GM18870 (cell line): ENCODE measurements around the gene AMACR.

Source experiments
- ATAC-seq: cut with Tn5 transposase; IDR thresholded peaks from one replicate; pipeline ENCODE4 v1.9.1; 2021; ENCODE audit warnings: moderate library complexity; ENCODE audit not compliant: unreplicated experiment

AMACR gene

DNA sequence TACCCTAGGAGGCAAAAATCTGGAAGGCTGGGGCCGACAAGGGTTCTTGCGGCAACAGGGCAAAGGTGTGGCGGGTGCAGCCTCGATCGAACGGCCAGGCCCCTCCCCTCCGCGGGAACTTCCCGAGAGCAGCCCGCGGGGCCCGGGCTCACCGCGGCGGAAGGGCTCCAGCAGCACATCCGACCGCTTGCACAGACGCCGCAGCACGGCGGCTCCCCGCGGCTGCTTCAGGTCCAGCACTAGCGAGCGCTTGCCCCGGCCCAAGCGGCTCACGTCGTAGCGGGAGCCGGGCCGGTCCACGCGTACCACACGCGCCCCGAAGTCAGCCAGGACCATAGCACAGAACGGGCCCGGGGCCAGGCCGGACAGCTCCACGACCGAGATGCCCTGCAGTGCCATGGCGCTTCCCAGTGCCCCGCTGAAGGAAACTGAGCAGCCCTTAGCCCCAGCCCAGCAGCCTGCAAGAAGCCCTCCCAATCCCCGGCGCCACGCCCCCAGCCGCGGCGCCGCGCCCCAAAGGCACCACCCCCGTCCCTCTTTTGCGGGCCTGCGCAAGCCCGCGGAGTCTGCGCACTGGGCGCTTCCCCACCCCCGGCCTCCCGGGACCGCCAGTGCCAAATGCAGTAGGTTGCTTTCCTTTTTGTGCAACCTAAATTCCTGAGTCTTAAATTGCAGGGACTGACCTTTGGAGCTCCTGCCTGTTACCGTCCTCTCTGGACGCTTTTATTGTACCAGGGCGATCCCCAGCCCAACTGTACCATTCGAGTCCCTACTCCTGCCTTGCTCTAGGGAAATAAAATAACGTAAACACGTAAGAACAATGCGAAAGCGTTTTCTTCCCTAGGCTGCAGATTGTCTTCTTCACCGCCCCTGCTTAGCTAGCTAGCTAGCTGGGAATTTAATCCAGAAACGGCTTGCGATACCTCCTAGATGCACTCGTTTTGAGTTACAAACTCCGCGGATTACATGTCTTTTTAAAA is at the start of gene AMACR:
TSS of gene AMACR (minus strand) at position 430 of the 980 bp plus-strand sequence. CDS start at position 399, 31 bp downstream.
- ATAC-seq = peak; percentile 85

DNA sequence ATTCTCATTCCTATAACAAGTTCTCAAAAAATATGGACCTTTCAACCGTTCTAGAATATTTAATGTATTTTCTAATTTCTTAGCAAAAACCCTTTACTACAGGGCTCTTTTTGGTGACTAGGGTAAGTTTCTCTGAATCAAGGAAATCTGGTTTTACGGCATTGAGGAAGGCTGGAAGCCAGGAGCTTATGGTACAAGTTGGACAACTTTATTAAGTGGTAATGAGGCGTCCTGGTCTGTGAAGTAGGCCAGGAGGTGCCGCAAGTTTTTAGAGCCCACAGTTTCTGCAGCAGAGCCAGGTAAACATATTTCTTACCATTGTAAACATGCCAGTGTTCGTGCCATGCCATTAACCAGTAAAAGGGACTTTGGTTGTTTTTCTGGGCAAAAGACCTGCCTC is 49.7 kb upstream of the AMACR start:
- no peak for ATAC-seq

DNA sequence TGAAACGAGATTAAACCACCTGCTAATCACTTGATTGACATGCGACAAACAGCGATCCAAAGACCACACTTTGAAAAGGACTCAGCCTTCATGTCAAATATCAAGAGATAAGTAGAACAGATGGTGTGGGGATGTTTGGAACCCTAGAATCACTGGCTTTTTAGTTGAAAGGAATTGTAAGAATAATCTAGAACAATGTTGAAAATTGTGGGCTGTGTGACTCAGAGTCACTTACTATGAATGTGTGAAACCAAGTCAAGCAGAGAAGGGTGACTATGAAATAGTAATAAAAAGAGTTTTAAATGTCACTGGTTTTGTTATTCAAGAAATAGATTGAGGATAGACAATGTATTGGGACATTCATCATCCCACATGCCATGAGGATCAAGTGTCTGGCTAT is 49.3 kb upstream of the AMACR start:
- ATAC-seq = no peak

- ATAC-seq = no peak
These were observed 47.8 kb upstream of the AMACR start for GRCh38 chr5:34055667-34056066.

GRCh38 chr5:34054400-34054729 is 46.5 kb upstream of the AMACR start:
- ATAC-seq = no peak

DNA sequence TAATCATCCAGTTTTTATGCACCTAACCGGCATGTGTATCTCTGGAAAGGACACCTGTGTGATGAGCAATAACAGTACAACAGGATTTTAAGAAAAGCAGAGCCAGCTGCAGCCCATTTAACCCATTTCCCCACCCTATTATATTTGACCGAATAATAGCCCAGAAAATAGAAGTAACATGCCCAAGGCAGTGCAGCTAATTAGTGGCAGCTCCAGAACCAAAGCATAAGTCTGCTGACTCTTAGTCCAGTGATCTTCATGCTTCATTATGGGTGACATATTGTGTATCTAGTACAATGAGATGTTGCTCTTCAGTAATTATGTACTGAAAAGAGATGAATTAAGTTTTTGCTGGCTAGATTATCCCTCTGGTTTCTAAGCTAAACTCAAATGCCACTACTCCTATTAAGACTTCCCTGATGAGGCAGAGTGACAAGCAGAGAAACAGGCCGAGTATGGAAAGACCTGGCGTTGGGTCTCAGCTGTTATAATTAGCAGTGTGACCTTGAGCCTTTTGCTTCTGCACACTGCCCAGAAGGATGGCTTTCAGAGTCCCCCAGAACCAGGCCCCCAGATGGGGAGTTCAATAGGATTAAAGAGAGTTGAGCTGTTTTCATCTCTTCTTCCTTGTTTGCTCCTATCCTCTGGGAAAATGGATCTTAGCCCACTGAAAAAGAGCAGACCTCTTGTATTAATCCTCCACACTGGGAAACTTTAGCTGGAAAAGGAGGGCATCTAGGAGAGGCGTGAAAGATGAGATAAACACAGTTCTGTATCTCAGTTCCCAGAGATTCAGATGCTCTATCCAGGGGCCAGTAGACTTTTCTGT is 45.9 kb upstream of the AMACR start:
- no peak for ATAC-seq

- no peak for ATAC-seq
These were observed 45.3 kb upstream of the AMACR start for GRCh38 chr5:34053133-34053532.

GRCh38 chr5:34051374-34051980 is 43.6 kb upstream of the AMACR start:
- no peak for ATAC-seq

DNA sequence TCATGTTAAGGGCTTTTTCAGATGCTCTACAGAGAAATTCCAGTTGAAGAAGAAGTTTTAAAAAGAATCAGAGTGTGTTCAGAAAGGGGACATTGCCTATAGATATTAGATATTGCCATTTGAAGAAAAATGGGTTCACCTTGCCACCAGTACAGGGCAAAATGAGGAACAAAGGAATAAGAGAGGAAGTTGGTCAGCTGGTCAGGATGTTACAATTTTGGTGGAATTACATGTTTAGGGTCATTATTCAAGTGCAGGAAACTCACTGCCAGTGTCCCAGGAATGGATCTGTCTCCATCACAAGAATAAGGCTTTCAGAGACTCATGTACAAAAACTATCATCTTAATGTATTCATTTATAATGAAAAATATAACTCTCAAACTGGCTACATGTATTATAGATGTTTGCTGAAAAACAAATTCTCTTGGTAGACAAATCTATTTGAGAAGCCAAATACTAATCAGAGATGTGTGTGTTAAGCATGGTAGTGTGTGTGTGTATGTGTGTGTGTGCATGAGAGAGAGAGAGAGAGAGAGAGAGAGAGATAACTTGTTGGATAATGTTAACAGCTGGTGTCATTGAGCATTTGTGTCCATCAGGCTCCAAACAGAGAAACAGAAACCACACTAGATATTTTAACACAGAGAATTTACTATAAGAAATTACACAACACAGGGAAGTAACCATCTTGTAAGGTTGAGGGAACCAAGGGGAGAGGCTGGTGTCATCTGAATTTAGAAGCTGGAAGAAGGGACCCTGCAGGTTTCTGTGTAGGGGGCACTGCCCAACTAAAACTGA is 40.1 kb upstream of the AMACR start:
- no peak for ATAC-seq

GRCh38 chr5:34047143-34047542 is 39.3 kb upstream of the AMACR start:
- no peak for ATAC-seq

DNA sequence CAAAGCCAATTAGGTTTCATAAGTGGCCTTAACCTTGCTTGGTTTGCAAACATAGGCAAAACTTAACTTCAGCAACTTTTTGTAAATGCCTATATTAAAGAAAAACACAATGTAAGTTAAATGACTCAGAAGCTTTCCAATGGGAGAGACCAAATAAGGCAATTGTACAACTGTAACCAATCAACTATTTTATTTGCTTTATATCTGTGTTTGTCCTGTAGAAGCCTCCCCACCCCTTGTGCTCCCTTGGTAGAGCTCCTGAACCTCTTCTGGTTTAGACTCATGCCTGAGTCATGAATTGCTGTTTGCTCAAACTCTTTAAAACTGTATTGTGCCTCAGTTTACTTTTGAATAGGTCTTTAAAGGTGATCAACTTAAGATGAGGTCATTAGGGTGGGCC is 38.1 kb upstream of the AMACR start:
- ATAC-seq = no peak

DNA sequence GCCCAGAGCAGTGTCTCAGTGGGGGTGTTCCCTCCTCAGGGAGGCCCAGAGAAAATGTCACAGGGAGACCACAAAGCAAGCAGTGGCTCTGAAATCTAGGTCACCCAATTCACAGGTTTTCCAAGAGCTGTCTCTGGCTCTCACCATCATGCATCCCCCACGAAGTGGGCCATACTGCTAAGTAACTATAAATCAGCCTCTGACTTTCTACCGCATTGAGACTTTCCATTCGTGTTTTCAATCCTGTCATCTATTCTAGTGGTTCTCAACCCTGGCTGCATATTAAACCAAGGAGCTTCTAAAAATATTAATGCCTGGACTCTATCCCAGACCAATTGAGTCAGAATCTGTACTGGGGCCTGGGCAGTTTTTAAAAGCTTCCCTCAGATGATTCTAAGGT is 37.2 kb upstream of the AMACR start:
- ATAC-seq = no peak

DNA sequence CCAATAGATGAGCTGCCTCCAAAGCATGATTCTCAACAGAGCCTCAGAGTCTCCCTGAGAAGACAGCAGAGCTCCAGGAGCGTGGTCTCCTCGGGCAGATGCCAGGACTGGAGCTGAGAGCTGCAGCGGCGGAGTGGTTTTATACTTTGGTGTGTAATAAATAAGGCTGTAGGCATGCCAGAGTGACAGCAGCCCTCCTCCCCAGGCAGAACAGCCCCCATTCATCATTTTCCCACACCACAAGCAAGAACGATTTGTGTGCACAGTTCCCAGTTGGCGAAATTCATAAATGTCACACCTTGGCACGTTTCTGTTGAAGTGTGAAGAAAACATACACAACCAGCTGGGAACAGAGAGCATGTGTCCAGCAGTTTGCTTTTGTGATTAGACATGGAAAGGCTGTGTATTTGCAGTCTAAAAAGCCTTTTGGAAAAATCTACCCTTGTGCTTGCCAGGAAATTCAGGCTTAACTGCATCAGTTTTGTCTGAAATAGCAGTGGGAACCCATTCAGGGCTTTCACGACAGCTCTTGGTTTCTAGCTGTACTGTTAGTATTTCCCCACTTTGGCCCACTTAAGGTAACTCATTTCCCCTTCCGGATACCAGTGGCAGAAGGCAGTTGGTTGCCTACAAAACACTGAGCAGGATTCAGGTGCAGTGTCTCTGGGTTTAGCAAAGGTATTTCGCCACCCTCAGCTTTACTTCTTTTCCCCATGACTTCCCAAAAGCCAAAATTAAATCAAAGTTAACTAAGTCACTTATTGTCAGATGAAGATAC is 35.4 kb upstream of the AMACR start, which contains the start of gene C1QTNF3:
TSS of gene C1QTNF3 (minus strand) at position 115 of the 778 bp plus-strand sequence. CDS start at position 27, 88 bp downstream.
- no peak for ATAC-seq

DNA sequence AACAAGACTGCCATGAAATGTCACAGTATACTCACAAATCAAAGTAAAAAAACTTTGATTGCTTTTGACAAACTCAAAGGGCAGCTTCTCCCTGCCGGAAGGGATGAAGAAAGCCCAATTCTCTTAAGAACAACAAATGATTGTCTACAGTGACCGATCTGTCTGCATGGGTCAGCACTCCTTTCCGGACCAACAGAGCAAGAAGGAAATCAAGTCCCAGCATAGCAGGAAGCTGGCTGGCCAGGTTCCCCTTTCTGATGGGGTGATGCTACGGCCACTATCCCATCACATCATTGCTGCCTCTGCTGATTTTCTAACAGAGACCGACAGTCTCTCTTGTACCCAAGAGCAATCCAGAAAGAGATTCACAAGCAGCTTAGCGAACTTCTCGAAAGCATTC is 34.5 kb upstream of the AMACR start:
- no peak for ATAC-seq

DNA sequence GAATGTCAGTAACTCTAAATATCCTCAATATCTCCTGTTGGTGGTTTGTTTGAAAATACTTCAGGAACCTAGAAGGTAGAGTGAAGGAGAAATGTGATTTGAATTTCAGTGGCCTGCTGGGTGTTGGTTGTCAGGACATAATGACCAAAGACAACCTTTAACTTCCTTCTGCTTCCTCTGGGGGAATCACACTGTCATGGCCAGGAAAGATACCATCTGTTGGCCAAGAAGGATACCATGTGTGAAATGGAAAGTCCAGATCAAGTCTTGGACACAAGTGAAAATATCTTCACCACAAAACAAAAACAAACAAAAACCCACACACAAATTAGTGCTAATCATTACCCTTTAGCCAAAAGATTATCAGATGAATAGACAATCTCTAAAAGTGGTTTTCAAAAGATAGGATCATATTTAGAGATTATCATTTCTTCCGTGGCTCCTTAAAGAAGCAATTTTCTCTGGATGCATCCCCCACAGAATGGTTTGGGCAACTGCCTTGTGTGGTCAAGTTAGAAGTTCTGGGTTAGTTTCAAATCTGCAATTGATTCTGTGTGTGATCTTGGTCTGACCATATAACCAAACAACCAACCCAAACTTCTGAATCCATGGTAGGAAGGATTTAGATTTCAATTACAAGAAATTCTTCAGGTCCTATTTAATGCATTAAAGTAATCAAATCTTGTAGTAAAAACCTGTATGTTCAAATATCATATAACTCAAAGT is 33.6 kb upstream of the AMACR start:
- peak; percentile 59 for ATAC-seq

GRCh38 chr5:34040472-34040871 is 32.6 kb upstream of the AMACR start:
- ATAC-seq = no peak

GRCh38 chr5:34039398-34040157 is 31.7 kb upstream of the AMACR start:
- no peak for ATAC-seq

DNA sequence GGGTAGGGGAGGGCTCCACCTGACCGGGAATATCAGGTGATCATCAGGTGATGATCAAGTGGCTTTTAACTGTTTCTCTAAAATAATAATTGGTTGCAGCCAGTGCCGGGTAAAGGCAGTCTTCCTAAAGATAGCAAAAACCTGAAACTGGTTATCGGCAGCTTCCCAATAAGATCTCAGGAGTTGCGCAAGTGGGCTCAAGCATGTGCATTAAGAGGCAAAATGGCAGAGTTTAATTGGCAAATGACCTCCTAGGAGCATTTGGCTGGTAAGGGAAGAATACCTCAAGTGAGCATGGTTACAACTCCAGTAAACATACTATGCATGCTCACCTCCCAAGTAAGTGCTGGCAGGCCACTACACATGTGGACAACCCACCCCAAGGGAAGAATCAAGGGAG is 31.0 kb upstream of the AMACR start:
- no peak for ATAC-seq
